Osteoblast (primary cell): ENCODE results near the gene TPRN. TPM values are rescaled to one million over a fixed set of nuclear protein-coding genes. Genes with fewer than 3 reads are reported as not detected.

Source experiments
- DNase-seq: peaks from one replicate; pipeline ENCODE4 v3.0.0; 2011; ENCODE audit warnings: low spot score, mixed read lengths; ENCODE audit not compliant: insufficient read length; ENCODE audit errors: missing footprints
- H2AFZ ChIP-seq: 2 replicates; pipeline ENCODE4 v1.6.0; 2011; ENCODE audit warnings: mild to moderate bottlenecking, low read length
- H3K27ac ChIP-seq: 2 replicates; pipeline ENCODE4 v1.5.1; 2011; ENCODE audit warnings: mild to moderate bottlenecking, low read depth, low read length, moderate library complexity
- H3K27me3 ChIP-seq: 2 replicates; pipeline ENCODE4 v1.6.0; 2012; ENCODE audit warnings: mild to moderate bottlenecking, control low read depth, inconsistent platforms, low read length, moderate library complexity; ENCODE audit not compliant: insufficient read depth
- H3K36me3 ChIP-seq: 2 replicates; pipeline ENCODE4 v1.5.1; 2011; ENCODE audit warnings: mild to moderate bottlenecking, low read length, control low read depth, moderate library complexity; ENCODE audit not compliant: insufficient read depth
- H3K4me1 ChIP-seq: 2 replicates; pipeline ENCODE4 v1.5.1; 2011; ENCODE audit warnings: mild to moderate bottlenecking, low read length, control low read depth, moderate library complexity; ENCODE audit not compliant: insufficient read depth
- H3K4me2 ChIP-seq: 2 replicates; pipeline ENCODE4 v1.6.0; 2011; ENCODE audit warnings: mild to moderate bottlenecking, low read length; ENCODE audit not compliant: insufficient read depth
- H3K4me3 ChIP-seq: fragments of 200-600 bp; sonication (generic); 3 replicates; pipeline ENCODE4 v1.5.1; 2012; ENCODE audit warnings: mild to moderate bottlenecking, low read length, inconsistent platforms; ENCODE audit not compliant: insufficient read depth
- H3K79me2 ChIP-seq: 2 replicates; pipeline ENCODE4 v1.6.0; 2012; ENCODE audit warnings: mild to moderate bottlenecking, low read length, control low read depth, inconsistent platforms; ENCODE audit not compliant: insufficient read depth
- H3K9me3 ChIP-seq: 2 replicates; pipeline ENCODE4 v1.5.1; 2011; ENCODE audit warnings: low read depth, low read length, control low read depth
- H4K20me1 ChIP-seq: 2 replicates; pipeline ENCODE4 v1.6.0; 2012; ENCODE audit warnings: mild to moderate bottlenecking, low read length, control low read depth; ENCODE audit not compliant: insufficient read depth
- total RNA-seq: library from RNA; depleted of rRNA; stranded (reverse); fragments of >200 nt; gene quantifications from 2 replicates; pipeline ENCODE4 v1.2.3, GENCODE V29; 2012
- TF ChIP-seq, protein P1 (sequence below): IDR thresholded peaks from 2 replicates; pipeline ENCODE4 v1.5.1; 2011; ENCODE audit warnings: mild to moderate bottlenecking, low read depth, low read length, moderate library complexity; ENCODE audit errors: extremely low read depth

Gene TPRN
- total RNA-seq, 1 donor = 10.5 TPM

DNA sequence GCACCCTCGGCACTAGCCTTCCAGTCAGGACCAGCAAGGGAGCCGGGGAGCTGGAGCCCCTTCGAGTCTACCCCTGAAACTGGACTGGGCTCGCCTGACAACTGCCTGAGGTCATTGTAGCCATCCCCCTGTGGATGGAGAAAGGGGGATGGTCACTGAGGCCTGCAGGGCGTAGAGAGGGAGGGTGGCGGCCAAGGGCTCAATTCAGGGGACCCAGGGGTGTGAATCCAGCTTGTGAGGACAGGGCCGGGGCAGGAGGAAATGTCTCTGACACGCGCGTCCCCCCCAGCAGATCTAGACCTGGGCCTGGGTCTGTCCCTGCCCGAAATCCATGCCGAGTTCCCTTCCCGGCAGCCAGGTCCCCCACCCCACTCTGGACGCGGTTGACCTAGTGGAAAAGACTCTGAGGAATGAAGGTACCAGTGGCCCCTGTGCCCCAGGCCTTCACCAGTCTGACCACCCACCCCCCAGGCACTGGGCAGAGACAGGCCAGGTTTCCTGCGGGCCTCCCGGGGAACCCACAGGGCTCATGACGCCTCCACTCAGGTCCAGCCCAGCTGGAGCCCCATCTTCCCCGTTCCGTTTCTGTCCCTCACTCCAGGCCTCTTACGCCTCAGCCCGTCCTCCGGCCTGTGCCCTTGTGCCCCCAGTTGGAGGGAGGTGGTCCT lies 31.0 kb upstream of the TPRN start:
- TF ChIP-seq, protein P1, sequence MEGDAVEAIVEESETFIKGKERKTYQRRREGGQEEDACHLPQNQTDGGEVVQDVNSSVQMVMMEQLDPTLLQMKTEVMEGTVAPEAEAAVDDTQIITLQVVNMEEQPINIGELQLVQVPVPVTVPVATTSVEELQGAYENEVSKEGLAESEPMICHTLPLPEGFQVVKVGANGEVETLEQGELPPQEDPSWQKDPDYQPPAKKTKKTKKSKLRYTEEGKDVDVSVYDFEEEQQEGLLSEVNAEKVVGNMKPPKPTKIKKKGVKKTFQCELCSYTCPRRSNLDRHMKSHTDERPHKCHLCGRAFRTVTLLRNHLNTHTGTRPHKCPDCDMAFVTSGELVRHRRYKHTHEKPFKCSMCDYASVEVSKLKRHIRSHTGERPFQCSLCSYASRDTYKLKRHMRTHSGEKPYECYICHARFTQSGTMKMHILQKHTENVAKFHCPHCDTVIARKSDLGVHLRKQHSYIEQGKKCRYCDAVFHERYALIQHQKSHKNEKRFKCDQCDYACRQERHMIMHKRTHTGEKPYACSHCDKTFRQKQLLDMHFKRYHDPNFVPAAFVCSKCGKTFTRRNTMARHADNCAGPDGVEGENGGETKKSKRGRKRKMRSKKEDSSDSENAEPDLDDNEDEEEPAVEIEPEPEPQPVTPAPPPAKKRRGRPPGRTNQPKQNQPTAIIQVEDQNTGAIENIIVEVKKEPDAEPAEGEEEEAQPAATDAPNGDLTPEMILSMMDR = no peak
- Histone ChIP-seq H2AFZ (no peak overlapping the region), H3K4me1 (peaks cover under 1% of the 10 kb centered on the region), H3K9me3 (no peaks in the 10 kb centered on the region), H3K27ac (no peak overlapping the region), H3K4me3 (no peak overlapping the region), H4K20me1 (peaks cover 6% of the 10 kb centered on the region), H3K79me2 (no peaks in the 10 kb centered on the region), H3K27me3 (no peaks in the 10 kb centered on the region), H3K36me3 (no peaks in the 10 kb centered on the region), H3K4me2 (no peak overlapping the region)
- no peak for DNase-seq

DNA sequence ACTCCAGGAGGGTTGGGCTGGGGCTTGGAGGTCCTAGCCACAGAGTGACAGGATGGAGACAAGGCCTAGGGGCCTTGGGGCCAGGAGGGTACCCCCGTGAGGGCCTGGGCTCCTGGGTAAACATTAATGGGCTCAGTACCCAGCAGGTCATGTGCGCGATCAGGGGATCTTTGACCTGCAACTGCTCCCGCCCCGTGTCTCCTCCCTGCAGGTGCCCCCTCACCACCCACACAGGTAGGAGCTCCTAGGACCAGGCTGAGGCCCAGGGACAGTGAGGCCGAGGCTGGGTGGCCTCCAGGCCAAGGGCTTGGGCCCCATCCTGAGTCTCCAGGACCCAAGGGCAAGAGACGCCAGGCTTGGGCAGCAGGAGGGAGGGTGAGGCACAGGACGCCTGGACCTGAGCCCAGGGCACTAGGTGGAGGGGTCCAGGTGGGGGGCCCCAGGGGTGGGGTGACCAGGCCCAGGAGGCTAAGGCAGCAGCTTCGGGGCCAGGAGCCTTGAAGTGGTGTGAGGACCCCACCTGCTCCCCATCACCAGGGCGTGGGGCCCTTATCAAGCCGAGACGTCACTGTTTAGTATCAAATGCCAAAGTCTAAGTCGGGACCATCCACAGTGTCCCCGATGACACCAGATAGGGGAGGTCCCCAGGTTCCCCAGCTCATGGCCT lies 30.3 kb upstream of the TPRN start, which contains the start of gene SLC34A3:
Gene SLC34A3, plus strand, starts transcription at position 197 of the 667 bp plus-strand sequence. CDS start 802 bp downstream, outside the sequence.
- H3K27ac ChIP-seq = no peak within 1 kb of the TSS
- TF ChIP-seq, protein P1 = no peak
- no peak within 1 kb of the TSS for H3K4me3 ChIP-seq
- H3K4me2 ChIP-seq = no peak within 1 kb of the TSS
- H4K20me1 ChIP-seq = peaks cover under 1% of the 10 kb centered on the region
- H3K36me3 ChIP-seq = no peaks in the 10 kb centered on the region
- H3K79me2 ChIP-seq = no peaks in the 10 kb centered on the region
- H2AFZ ChIP-seq = no peak within 1 kb of the TSS
- H3K4me1 ChIP-seq = no peaks in the 10 kb centered on the region
- no peaks in the 10 kb centered on the region for H3K9me3 ChIP-seq
- DNase-seq = no peak
- no peaks in the 10 kb centered on the region for H3K27me3 ChIP-seq

DNA sequence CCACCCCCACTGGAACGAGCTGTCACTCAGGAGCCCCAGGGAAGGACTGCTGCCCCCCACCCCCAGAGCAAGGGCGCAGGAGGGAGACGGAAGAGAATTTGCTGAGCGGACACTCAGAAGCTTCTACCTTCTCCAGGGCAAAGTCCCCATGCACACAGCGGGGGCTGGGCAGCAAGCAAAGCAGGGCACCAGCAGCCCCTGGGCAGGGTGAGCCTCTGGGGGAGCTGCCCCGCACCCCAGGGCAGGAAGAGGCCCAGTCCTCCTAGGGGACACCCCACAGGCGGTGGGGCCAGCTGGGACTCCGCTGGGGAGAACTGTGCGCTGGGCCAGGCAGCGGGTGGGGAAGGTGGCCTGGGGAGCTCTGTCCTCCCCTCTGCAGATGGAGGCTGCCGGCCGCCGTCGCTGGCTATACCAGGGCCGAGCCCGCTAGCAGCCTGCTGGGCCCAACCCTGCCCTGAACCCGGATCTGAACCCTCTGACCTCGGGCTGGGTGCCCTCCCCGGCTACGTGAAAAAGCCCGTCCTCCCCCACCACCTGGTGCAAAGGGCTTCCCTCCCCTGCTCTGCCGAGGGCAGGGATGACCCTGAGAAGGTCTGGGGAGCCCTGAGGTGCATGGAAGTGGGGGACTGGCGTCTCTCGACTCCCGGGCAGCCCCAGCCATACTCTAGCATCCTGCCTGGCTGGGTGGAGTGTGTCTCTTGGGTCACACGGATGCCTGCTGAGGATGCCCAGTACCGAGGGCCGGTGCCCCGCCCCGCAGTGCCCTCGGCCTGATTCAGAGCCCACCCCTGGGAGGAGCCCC lies 29.6 kb upstream of the TPRN start:
- no peak overlapping the region for H2AFZ ChIP-seq
- H3K79me2 ChIP-seq = no peaks in the 10 kb centered on the region
- no peak overlapping the region for H3K4me2 ChIP-seq
- no peaks in the 10 kb centered on the region for H3K27me3 ChIP-seq
- H3K4me1 ChIP-seq = no peaks in the 10 kb centered on the region
- H3K4me3 ChIP-seq = no peak overlapping the region
- H3K36me3 ChIP-seq = no peaks in the 10 kb centered on the region
- no peak overlapping the region for H3K27ac ChIP-seq
- DNase-seq = no peak
- TF ChIP-seq, protein P1 = no peak
- H3K9me3 ChIP-seq = no peaks in the 10 kb centered on the region
- no peaks in the 10 kb centered on the region for H4K20me1 ChIP-seq
